Measurements from ENCODE around the gene DPPA3. TPM values are rescaled to one million over a fixed set of nuclear protein-coding genes. Genes with fewer than 3 reads are reported as not detected.

The DPPA3 gene
- total RNA-seq, 2 donors from 2014 or later = 1.3 to 4.6 TPM

GRCh38 chr12:7693793-7694192 lies 17.4 kb upstream of the DPPA3 start:
- Histone ChIP-seq H3K36me3 (ENCODE audit: control insufficient read depth, insufficient read depth, low read length) (peaks cover 11% of the 10 kb centered on the region), H3K9me3 (ENCODE audit: control insufficient read depth, low read length) (no peaks in the 10 kb centered on the region), H3K4me3 (ENCODE audit: low read length) (peak overlapping the region; percentile 58), H3K4me1 (ENCODE audit: control insufficient read depth, insufficient read depth, low read length) (peaks cover 4% of the 10 kb centered on the region), H3K27me3 (ENCODE audit: control insufficient read depth, insufficient read depth, low read length, poor library complexity, severe bottlenecking) (no peaks in the 10 kb centered on the region), H3K27ac (ENCODE audit: low read depth, low read length) (no peak overlapping the region), H3K9ac (ENCODE audit: extremely low read depth, low read length, poor library complexity, severe bottlenecking) (no peak overlapping the region)
- TF ChIP-seq CTCF (conservative IDR thresholded peaks at IDR 0.05) = no peak
- H3K27ac Mint-ChIP-seq = no peak overlapping the region
- peaks cover 14% of the 10 kb centered on the region for H3K36me3 Mint-ChIP-seq (ENCODE audit: low read depth)
- H3K4me3 Mint-ChIP-seq = peak overlapping the region; percentile 54
- H3K4me1 Mint-ChIP-seq = peaks cover 30% of the 10 kb centered on the region
- WGBS, 2 experiments (ENCODE audit: insufficient coverage in 1 of 2, insufficient read length in 1 of 2) = 84 to 93% methylated on average over 6 of the region's 6 CpGs
- no peaks in the 10 kb centered on the region for H3K9me3 Mint-ChIP-seq
- H3K27me3 Mint-ChIP-seq (ENCODE audit: insufficient read depth) = peaks cover 39% of the 10 kb centered on the region
- DNase-seq = no peak

- H3K4me3 ChIP-seq (ENCODE audit: low read length) = peak overlapping the region; percentile 58
- peak; percentile 62 for DNase-seq
- no peak overlapping the region for H3K9ac ChIP-seq (ENCODE audit: extremely low read depth, low read length, poor library complexity, severe bottlenecking)
- WGBS, 2 experiments (ENCODE audit: insufficient coverage in 1 of 2, insufficient read length in 1 of 2) = 65 to 67% methylated on average over 1 to 2 of the region's 3 CpGs
- H3K27ac Mint-ChIP-seq = peak overlapping the region; percentile 55
- TF ChIP-seq CTCF (conservative IDR thresholded peaks at IDR 0.05) = no peak
- peaks cover 39% of the 10 kb centered on the region for H3K27me3 Mint-ChIP-seq (ENCODE audit: insufficient read depth)
- H3K9me3 Mint-ChIP-seq = no peaks in the 10 kb centered on the region
- peaks cover 4% of the 10 kb centered on the region for H3K4me1 ChIP-seq (ENCODE audit: control insufficient read depth, insufficient read depth, low read length)
- H3K9me3 ChIP-seq (ENCODE audit: control insufficient read depth, low read length) = no peaks in the 10 kb centered on the region
- H3K4me3 Mint-ChIP-seq = peak overlapping the region; percentile 54
- H3K4me1 Mint-ChIP-seq = peaks cover 30% of the 10 kb centered on the region
- no peaks in the 10 kb centered on the region for H3K27me3 ChIP-seq (ENCODE audit: control insufficient read depth, insufficient read depth, low read length, poor library complexity, severe bottlenecking)
- H3K27ac ChIP-seq (ENCODE audit: low read depth, low read length) = no peak overlapping the region
- H3K36me3 ChIP-seq (ENCODE audit: control insufficient read depth, insufficient read depth, low read length) = peaks cover 8% of the 10 kb centered on the region
- peaks cover 8% of the 10 kb centered on the region for H3K36me3 Mint-ChIP-seq (ENCODE audit: low read depth)
Observed at GRCh38 chr12:7694556-7695236, 16.5 kb upstream of the DPPA3 start.

GRCh38 chr12:7695237-7695560 lies 16.0 kb upstream of the DPPA3 start:
- Histone ChIP-seq H3K36me3 (ENCODE audit: control insufficient read depth, insufficient read depth, low read length) (peaks cover 3% of the 10 kb centered on the region), H3K4me1 (ENCODE audit: control insufficient read depth, insufficient read depth, low read length) (peaks cover 4% of the 10 kb centered on the region), H3K27me3 (ENCODE audit: control insufficient read depth, insufficient read depth, low read length, poor library complexity, severe bottlenecking) (no peaks in the 10 kb centered on the region), H3K9me3 (ENCODE audit: control insufficient read depth, low read length) (no peaks in the 10 kb centered on the region), H3K4me3 (ENCODE audit: low read length) (peak overlapping the region; percentile 58), H3K9ac (ENCODE audit: extremely low read depth, low read length, poor library complexity, severe bottlenecking) (no peak overlapping the region), H3K27ac (ENCODE audit: low read depth, low read length) (no peak overlapping the region)
- H3K4me3 Mint-ChIP-seq = peak overlapping the region; percentile 54
- peak overlapping the region; percentile 55 for H3K27ac Mint-ChIP-seq
- H3K27me3 Mint-ChIP-seq (ENCODE audit: insufficient read depth) = peaks cover 39% of the 10 kb centered on the region
- H3K4me1 Mint-ChIP-seq = peaks cover 30% of the 10 kb centered on the region
- no peak for TF ChIP-seq CTCF (conservative IDR thresholded peaks at IDR 0.05)
- WGBS, 2 experiments (ENCODE audit: insufficient coverage in 1 of 2, insufficient read length in 1 of 2) = 54 to 79% methylated on average over 5 to 9 of the region's 10 CpGs
- DNase-seq = no peak
- H3K36me3 Mint-ChIP-seq (ENCODE audit: low read depth) = peaks cover 3% of the 10 kb centered on the region
- no peaks in the 10 kb centered on the region for H3K9me3 Mint-ChIP-seq
